Stimulated activated CD4-positive, alpha-beta T cell treated with anti-CD3 and anti-CD28 coated beads, Interleukin-2, amount 100 ng/mL, for 48 hours (primary cell): ENCODE data around the gene ZDHHC20.
A peak's percentile ranks its signal among the peaks of the same experiment; 100 is the strongest.
"Not testable (repeated sequence)": the region's sequence is repeated elsewhere in the genome, so short reads cannot be mapped to it uniquely, and the experiment has no call there.

Experiments used
- DNase-seq, 2 donors: peaks; one replicate each; pipeline ENCODE4 v3.0.0-alpha.2; 2020

The ZDHHC20 gene

GRCh38 chr13:21434588-21434987, 24.5 kb downstream of the ZDHHC20 start:
- no peak for DNase-seq

- no peak for DNase-seq
These were observed 29.9 kb downstream of the ZDHHC20 start for GRCh38 chr13:21429211-21429610.

DNA sequence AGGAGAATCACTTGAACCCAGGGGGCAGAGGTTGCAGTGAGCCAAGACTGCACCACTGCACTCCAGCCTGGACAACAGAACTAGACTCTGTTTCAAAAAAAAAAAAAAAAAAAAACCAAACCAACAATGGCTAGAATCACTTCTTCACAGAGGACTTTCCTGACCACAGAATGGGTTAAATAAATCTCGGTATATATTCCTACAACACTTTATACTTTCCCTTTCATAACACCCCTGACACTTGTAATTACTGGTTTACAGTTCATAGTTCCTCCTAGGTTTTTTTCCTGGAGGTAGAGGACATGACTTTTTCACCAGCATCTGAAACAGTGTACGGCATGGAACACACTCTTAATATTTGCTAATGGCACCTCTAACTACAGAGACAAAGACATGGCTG, 31.4 kb downstream of the ZDHHC20 start:
- no peak for DNase-seq

- no peak for DNase-seq
These were observed 32.9 kb downstream of the ZDHHC20 start for GRCh38 chr13:21426238-21426637.

DNA sequence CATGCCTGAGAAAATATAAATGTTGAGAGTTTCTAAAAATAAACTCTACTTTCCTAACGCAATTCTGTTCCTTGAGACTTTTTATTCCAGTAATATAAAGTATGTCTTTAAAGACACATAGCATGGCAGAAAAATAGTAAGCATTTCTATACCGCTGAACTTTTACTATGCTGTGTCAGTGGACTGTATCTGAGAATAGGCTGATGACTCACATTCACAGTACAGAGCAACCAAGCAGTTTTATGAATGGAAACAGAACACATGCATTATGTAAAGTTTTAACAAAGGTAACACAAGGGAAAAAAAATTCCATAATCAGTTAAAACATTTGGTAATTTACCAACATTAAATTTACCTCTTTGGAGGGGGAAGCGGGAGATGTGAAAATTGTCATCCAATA, 38.4 kb downstream of the ZDHHC20 start:
- DNase-seq: no peak

GRCh38 chr13:21413013-21413412, 46.1 kb downstream of the ZDHHC20 start:
- no peak for DNase-seq

DNA sequence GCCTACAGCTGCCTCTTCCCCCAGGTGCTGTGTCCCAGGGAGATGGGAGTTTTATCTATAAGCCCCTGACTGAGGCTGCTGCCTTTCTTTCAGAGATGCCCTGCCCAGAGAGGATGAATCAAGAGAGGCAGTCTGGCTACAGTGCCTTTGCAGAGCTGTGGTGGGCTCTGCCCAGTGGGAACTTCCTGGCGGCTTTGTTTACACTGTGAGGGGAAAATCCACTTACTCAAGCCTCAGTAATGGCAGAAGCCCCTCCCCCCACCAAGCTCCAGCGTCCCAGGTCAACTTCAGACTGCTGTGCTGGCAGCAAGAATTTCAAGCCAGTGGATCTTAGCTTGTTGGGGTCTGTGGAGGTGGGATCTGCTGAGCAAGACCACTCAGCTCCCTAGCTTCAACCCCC, 48.6 kb downstream of the ZDHHC20 start:
- not testable (repeated sequence) for DNase-seq

GRCh38 chr13:21405309-21405708, 53.8 kb downstream of the ZDHHC20 start:
- DNase-seq: no peak

GRCh38 chr13:21402586-21403307, 56.4 kb downstream of the ZDHHC20 start:
- no peak for DNase-seq

- DNase-seq: no peak
These were observed 59.4 kb downstream of the ZDHHC20 start for GRCh38 chr13:21399741-21400140.

DNA sequence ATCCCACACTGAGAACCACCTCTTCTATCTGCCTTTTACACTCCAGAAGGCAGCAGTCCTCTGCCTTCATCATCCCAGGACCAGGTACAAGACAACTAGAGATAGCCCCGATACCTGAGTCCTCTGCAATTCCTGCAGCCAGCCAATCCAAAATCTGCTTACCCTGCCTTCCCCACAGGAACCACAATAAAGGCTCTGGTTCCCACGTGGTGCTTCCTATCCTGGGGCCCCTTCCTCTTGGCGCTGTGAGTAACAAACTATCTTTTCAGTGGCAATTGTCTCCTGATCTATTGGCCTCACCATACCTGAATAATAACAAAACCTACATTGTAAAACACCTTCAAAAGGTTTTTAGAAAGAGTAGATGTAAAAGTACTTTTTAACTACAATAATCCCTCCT, 63.1 kb downstream of the ZDHHC20 start:
- DNase-seq: peak in 1 of 2 donors; percentile 21

DNA sequence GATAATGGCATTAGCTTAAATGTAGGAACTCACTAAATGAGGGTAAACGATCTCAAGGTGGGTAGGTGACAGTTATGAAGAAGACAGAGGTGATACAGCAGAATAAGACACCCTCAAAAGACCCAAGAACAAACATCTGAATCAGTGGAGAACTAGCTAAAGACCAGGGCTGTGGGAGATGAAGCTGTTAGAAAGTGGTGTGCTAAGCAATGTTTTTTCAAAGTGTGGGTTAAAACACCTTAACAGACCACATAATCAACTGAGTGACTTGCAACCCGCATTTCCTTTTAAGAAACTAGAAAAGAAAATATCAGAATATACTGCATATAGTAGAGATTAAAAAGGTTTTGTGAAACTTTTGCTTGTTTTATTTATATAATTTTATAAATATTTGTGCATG, 70.0 kb downstream of the ZDHHC20 start:
- DNase-seq: no peak

DNA sequence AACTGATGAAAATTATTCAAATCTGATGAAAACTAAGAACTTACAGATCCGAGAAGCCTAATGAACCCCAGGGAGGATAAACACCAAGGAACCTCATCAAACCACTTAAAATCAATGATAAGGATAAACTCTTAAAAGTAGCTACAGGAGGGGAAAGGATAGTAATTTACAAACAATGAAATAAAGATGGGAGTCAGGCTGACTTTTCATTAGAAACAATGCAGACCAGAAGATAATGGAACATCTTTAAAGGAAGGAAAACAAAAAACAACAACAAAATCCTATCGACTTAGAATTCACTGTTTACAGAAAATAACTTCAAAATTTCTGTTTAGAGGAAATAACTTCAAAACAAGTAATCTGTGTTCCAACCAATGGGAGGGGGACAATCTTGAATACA, 73.4 kb downstream of the ZDHHC20 start:
- no peak for DNase-seq

GRCh38 chr13:21383090-21383489, 76.0 kb downstream of the ZDHHC20 start:
- DNase-seq: no peak

DNA sequence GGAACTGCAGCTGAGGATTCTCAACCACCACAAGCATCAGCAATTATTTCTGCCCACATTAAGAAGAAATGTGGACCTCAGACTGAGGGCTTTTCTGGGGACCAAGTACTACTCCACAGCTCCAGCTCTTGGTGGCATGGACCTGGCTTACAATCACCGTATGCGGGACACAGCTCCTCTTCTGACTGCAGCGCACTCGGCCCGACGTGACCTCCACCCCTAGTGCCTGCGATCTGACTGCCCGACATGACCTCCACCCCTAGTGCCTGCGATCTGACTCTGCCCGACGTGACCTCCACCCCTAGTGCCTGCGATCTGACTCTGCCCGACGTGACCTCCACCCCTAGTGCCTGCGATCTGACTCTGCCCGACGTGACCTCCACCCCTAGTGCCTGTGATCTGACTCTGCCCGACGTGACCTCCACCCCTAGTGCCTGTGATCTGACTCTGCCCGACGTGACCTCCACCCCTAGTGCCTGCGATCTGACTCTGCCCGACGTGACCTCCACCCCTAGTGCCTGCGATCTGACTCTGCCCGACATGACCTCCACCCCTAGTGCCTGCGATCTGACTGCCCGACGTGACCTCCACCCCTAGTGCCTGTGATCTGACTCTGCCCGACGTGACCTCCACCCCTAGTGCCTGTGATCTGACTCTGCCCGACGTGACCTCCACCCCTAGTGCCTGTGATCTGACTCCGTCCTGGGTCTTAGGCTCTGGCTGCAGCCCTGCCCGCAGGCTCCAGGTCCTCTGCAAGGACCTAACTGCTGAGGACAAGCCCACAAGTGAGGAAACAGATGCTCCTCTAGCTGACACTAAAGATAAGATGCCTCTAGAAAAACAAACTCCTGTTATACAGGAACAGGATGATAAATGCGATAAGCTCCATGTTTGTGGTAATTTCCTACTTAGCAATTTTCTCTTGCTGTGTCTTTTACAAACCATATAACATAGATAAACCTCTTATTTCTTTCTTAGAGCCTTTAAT, 81.8 kb downstream of the ZDHHC20 start:
- DNase-seq: not testable (repeated sequence)

DNA sequence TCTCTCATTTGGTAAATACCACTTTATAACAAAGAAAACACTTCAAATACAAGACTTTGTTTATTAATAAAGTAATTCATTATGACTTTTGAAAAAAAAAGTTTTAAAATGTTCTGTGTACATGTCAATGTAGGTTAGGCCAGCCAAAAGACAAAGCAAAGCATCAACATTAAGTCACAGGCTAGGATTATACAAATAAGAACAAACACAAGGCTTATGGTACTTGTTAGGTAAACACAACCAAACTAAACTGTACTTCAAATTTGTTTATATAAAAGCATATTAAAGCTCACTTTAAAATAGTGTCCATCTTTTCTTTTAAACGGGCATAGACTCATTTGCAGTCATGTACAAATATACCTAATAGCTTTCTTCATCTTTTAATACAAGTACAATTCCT, 86.6 kb downstream of the ZDHHC20 start:
- no peak for DNase-seq

DNA sequence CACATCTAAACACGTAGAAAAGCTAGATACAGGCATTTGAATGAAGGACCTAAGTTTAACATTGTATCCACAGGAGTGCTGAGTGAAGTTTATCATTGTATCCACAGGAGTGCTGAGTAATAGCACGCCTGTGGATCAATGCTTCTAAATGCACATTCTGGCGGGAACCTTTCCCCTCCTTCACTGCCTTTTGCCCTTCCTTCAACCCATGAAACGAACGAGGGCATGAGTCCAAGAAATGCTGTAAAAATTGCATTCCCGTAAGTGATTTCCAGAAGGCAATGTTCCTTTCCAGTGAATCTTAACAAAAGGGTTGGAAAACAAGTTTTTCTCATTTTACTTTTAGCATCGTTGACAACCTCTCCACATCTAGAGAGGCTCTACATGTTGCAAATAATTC, 88.1 kb downstream of the ZDHHC20 start:
- DNase-seq: no peak

GRCh38 chr13:21365574-21365973, 93.5 kb downstream of the ZDHHC20 start:
- no peak for DNase-seq

DNA sequence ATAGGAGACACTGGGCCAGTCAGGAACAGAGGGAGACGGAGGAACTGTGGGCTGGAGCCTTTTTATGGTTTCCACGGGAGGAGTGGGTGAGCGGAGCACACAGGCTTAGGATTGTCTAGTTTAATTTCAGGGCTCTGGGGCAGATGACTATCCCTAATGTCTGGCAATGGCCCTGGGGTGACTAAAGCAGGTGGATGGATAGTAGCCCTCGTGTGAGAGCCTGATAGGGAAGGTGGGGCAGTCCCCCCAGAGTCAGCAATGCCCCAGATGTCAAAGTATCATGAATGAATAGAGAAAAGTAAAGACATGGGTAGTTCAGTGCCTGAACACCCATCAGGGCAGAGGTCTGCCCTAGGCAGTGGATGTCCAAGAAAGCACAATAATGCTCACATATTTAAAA, 94.2 kb downstream of the ZDHHC20 start:
- no peak for DNase-seq

DNA sequence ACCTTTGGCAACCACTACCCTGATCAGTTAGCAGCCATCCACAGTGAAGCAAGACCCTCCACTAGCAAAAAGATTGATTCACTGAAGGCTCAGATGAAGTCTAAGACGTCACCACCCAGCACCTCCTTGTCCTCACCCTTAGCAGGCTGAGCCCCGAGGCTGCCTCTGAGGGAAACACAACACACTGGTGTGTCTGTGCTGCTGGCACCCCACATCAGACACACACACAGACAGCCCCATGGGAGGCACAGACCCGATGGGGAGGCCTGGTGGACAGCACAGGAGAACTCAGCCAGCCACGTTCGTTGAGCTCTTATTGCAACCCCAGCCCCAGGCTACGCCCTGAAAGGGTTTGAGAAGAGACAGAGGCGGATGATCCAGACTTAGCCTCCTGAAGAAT, 94.7 kb downstream of the ZDHHC20 start:
- no peak for DNase-seq

DNA sequence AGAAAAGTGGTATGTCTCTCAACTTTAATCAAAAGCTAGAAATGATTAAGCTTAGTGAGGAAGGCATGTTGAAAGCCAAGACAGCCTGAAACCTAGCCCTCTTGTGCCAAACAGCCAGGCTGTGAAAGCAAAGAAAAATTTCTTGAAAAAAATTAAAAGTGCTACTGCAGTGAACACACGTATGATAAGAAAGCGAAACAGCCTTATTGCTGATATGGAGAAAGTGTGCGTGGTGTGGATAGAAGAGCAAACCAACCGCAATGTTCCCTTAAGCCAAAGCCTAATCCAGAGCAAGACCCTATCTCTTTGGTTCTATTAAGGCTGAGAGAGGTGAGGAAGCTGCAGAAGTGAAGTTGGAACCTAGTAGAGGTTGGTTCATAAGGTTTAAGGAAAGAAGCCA, 96.4 kb downstream of the ZDHHC20 start:
- no peak for DNase-seq

- no peak for DNase-seq
These were observed 97.4 kb downstream of the ZDHHC20 start for GRCh38 chr13:21361706-21362105.

DNA sequence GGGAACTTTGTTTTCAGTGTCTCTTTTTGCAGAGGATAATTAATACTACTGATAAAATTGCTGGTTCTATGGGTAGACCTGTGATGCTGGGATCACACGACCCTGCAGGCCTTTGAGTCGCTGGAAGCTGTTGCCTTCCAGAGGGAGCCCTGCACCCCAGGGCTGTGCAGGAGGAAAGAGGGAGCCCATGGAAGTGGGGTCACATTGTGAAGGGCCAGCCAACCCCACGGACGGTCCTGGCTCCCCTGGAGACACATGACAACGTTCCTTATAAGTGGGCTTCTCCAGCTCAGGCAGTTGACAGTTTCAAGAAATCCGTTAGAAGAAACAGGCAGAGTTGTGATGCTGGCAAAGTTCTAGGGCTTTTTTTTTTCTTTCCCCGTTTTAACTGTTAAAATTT, 98.0 kb downstream of the ZDHHC20 start:
- DNase-seq: no peak

- no peak for DNase-seq
These were observed 98.6 kb downstream of the ZDHHC20 start for GRCh38 chr13:21360463-21360862.
